PC-3 (cell line): Measurements from ENCODE around the gene TEKTIP1. TPM values are rescaled to one million over a fixed set of nuclear protein-coding genes. Genes with fewer than 3 reads are reported as not detected.

ENCODE experiments used
- ATAC-seq: fragments of 200-7000 bp; cut with Tn5 transposase; 2 replicates; pipeline ENCODE4 v1.9.1; 2020; ENCODE audit warnings: mild to moderate bottlenecking, moderate library complexity
- BruUV-seq: library from RNA; stranded (reverse); fragments of 400-500 nt; replicated peaks from 2 replicates; lab custom pipeline; 2021; lab: Mats Ljungman, UMichigan
- CTCF ChIA-PET: fragments of 300-600 bp; sonication (Branson Sonifier 250); formaldehyde crosslinking; loops from one replicate; lab custom pipeline; 2022; ENCODE audit warnings: antibody characterized with exemption; lab: Charles Lee
- POLR2A ChIA-PET: fragments of 300-600 bp; sonication (Branson Sonifier 250); formaldehyde crosslinking; loops from one replicate; lab custom pipeline; 2022; ENCODE audit warnings: antibody characterized with exemption; ENCODE audit not compliant: unreplicated experiment; lab: Charles Lee
- DNase-seq: peaks from one replicate; pipeline ENCODE4 v3.0.0-alpha.2; 2015
- H2AFZ ChIP-seq: fragments of 300-600 bp; sonication (generic); 2 replicates; pipeline ENCODE4 v1.6.0; 2016; ENCODE audit warnings: antibody characterized with exemption, low read length
- H3F3A ChIP-seq: fragments of 300-600 bp; sonication (generic); one replicate; pipeline ENCODE4 v1.6.0; 2017; ENCODE audit warnings: antibody characterized with exemption, low read length, control low read depth, mild to moderate bottlenecking; ENCODE audit not compliant: unreplicated experiment
- H3K27ac ChIP-seq: fragments of 300-600 bp; sonication (generic); 2 replicates; pipeline ENCODE4 v1.5.1; 2016; ENCODE audit warnings: mild to moderate bottlenecking, low read length
- H3K27me3 ChIP-seq: fragments of 300-600 bp; sonication (generic); 2 replicates; pipeline ENCODE4 v1.6.1; 2016; ENCODE audit warnings: low read length, mixed read lengths
- H3K36me3 ChIP-seq: fragments of 300-600 bp; sonication (generic); 2 replicates; pipeline ENCODE4 v1.6.1; 2016; ENCODE audit warnings: low read depth, mixed run types, low read length, mixed read lengths
- H3K4me1 ChIP-seq: fragments of 300-600 bp; sonication (generic); 2 replicates; pipeline ENCODE4 v1.5.1; 2016; ENCODE audit warnings: low read length; ENCODE audit not compliant: insufficient read depth
- H3K4me2 ChIP-seq: fragments of 300-600 bp; sonication (generic); 2 replicates; pipeline ENCODE4 v1.6.0; 2016; ENCODE audit warnings: low read length
- H3K4me3 ChIP-seq: fragments of 300-600 bp; sonication (generic); 2 replicates; pipeline ENCODE4 v1.5.1; 2016; ENCODE audit warnings: mild to moderate bottlenecking, low read length, mixed read lengths
- H3K79me2 ChIP-seq: fragments of 300-600 bp; sonication (generic); 2 replicates; pipeline ENCODE4 v1.6.1; 2017; ENCODE audit warnings: low read length, mixed read lengths
- H3K9ac ChIP-seq: fragments of 300-600 bp; sonication (generic); 2 replicates; pipeline ENCODE4 v1.6.0; 2016; ENCODE audit warnings: mild to moderate bottlenecking, low read length
- H3K9me2 ChIP-seq: fragments of 300-600 bp; sonication (generic); replicated peaks from 2 replicates; pipeline ENCODE4 v1.6.1; 2016; ENCODE audit warnings: mixed run types, low read length, mixed read lengths
- H3K9me3 ChIP-seq: fragments of 300-600 bp; sonication (generic); 2 replicates; pipeline ENCODE4 v1.6.1; 2016; ENCODE audit warnings: low read length, mixed read lengths
- H4K20me1 ChIP-seq: fragments of 300-600 bp; sonication (generic); 2 replicates; pipeline ENCODE4 v1.6.1; 2016; ENCODE audit warnings: low read length, mixed read lengths
- EZH2 ChIP-seq: fragments of 300-600 bp; sonication (generic); IDR thresholded peaks from one replicate; pipeline ENCODE4 v1.6.1; 2017; ENCODE audit warnings: antibody characterized with exemption, mild to moderate bottlenecking, low read length; ENCODE audit not compliant: unreplicated experiment
- EZH2phosphoT487 ChIP-seq: fragments of 300-600 bp; sonication (generic); IDR thresholded peaks from 2 replicates; pipeline ENCODE4 v1.6.1; 2018; ENCODE audit warnings: mild to moderate bottlenecking, antibody characterized with exemption, low read length, borderline replicate concordance
- intact Hi-C: fragments of 100-400 bp; cut with micrococcal nuclease; formaldehyde crosslinking; loops from 2 replicates; pipeline ENCODE4 v1.9.0; 2023
- total RNA-seq: library from RNA; depleted of rRNA; stranded (reverse); fragments of >200 nt; gene quantifications from 2 replicates; pipeline ENCODE4 v1.2.3, GENCODE V29; 2014
- TF ChIP-seq, protein P1 (sequence below): fragments of 300-600 bp; sonication (generic); conservative IDR thresholded peaks from 2 replicates; pipeline ENCODE4 v1.5.1; 2017; ENCODE audit warnings: antibody characterized with exemption, low read depth, mild to moderate bottlenecking, low read length

Gene TEKTIP1
- total RNA-seq, 1 experiment from 2014 or later, result not detected

DNA sequence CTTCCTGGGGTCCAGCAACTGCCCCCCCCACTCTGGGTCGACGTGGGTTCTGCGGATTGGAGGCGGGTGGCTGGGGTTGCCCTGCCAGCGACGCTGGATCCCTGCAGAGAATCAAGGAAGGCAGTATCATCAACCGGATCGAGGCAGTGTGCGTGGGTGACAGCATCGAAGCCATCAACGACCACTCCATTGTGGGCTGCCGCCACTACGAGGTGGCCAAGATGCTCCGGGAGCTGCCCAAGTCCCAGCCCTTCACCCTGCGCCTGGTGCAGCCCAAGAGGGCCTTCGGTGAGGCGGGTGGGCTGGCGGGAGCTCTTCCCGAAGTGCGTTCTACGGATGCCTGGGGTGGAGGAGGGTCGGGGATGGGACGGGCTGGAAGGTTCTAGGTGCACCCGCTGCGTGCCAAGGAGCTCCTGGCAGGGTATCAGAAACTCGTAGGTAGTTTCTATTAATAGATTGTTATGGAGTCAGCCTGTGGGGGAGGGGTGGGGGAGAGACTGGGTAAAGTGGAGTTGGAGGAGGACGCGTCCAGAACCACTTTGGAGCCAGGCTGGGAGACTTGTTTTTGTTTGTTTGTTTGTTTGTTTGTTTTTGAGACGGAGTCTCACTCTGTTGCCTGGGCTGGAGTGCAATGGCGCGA lies 47.9 kb downstream of the TEKTIP1 start:
- CTCF ChIA-PET, result no interaction called here
- ATAC-seq, result no peak

GRCh38 chr19:3589439-3589838 lies 50.5 kb downstream of the TEKTIP1 start:
- Histone ChIP-seq H3K9me3 (no peaks in the 10 kb centered on the region), H3K27me3 (no peaks in the 10 kb centered on the region), H3K79me2 (no peaks in the 10 kb centered on the region), H3F3A (no peaks in the 10 kb centered on the region), H3K4me3 (no peak overlapping the region), H3K4me1 (no peaks in the 10 kb centered on the region), H3K27ac (no peak overlapping the region), H3K36me3 (no peaks in the 10 kb centered on the region), H3K9ac (no peak overlapping the region), H3K9me2 (no peaks in the 10 kb centered on the region), H2AFZ (no peak overlapping the region), H3K4me2 (no peak overlapping the region), H4K20me1 (no peaks in the 10 kb centered on the region)
- CTCF ChIA-PET, result no interaction called here
- TF ChIP-seq, protein P1, sequence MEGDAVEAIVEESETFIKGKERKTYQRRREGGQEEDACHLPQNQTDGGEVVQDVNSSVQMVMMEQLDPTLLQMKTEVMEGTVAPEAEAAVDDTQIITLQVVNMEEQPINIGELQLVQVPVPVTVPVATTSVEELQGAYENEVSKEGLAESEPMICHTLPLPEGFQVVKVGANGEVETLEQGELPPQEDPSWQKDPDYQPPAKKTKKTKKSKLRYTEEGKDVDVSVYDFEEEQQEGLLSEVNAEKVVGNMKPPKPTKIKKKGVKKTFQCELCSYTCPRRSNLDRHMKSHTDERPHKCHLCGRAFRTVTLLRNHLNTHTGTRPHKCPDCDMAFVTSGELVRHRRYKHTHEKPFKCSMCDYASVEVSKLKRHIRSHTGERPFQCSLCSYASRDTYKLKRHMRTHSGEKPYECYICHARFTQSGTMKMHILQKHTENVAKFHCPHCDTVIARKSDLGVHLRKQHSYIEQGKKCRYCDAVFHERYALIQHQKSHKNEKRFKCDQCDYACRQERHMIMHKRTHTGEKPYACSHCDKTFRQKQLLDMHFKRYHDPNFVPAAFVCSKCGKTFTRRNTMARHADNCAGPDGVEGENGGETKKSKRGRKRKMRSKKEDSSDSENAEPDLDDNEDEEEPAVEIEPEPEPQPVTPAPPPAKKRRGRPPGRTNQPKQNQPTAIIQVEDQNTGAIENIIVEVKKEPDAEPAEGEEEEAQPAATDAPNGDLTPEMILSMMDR, result no peak
- TF ChIP-seq EZH2phosphoT487 (no peak), EZH2 (no peak)
- ATAC-seq (no peak), DNase-seq (no peak)
- intact Hi-C loops, result no loop called here
- BruUV-seq, result no TSS peak
- POLR2A ChIA-PET, result no interaction called here

More for the DNA sequence above, 47.9 kb downstream of the TEKTIP1 start:
- no peaks in the 10 kb centered on the region for H3K27me3 ChIP-seq
- intact Hi-C loops, result no loop called here
- no peak for DNase-seq
- no peak overlapping the region for H3K9ac ChIP-seq
- no peak overlapping the region for H3K4me2 ChIP-seq
- H3K79me2 ChIP-seq, result no peaks in the 10 kb centered on the region
- no peak overlapping the region for H3K27ac ChIP-seq
- H2AFZ ChIP-seq, result no peak overlapping the region
- H3K9me2 ChIP-seq, result no peaks in the 10 kb centered on the region
- H4K20me1 ChIP-seq, result no peaks in the 10 kb centered on the region
- POLR2A ChIA-PET, result no interaction called here
- no peaks in the 10 kb centered on the region for H3K36me3 ChIP-seq
- no peaks in the 10 kb centered on the region for H3K4me1 ChIP-seq
- H3K4me3 ChIP-seq, result no peak overlapping the region
- TF ChIP-seq, protein P1, result no peak
- TF ChIP-seq EZH2 (no peak), EZH2phosphoT487 (no peak)
- H3F3A ChIP-seq, result no peaks in the 10 kb centered on the region
- no peaks in the 10 kb centered on the region for H3K9me3 ChIP-seq
- BruUV-seq, result no TSS peak

DNA sequence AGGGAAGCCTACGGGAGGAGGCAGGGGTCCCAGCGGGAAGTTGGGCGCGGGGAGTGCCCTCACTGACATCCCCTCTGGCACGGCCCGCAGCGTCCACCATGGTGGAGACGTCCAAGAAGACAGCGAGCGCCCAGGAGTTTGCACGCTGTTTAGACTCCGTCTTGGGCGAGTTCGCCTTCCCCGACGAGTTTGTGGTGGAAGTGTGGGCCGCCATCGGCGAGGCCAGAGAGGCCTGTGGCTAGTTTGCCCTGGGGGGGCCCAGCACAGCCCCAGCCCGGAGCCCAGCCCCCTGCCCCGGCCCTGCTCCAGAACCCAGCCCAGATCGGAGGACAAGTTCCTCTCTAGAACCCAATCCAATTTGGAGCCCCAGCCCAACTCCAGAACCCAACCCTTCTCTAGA lies 51.0 kb downstream of the TEKTIP1 start:
- no peaks in the 10 kb centered on the region for H3K4me1 ChIP-seq
- no peak overlapping the region for H3K4me3 ChIP-seq
- TF ChIP-seq, protein P1, result no peak
- no peak for TF ChIP-seq EZH2phosphoT487
- TF ChIP-seq EZH2, result no peak
- H3K27me3 ChIP-seq, result no peaks in the 10 kb centered on the region
- ChIA-PET CTCF (no interaction called here), POLR2A (no interaction called here)
- H2AFZ ChIP-seq, result no peak overlapping the region
- no peak for ATAC-seq
- H3K79me2 ChIP-seq, result no peaks in the 10 kb centered on the region
- no peaks in the 10 kb centered on the region for H4K20me1 ChIP-seq
- H3K9me2 ChIP-seq, result no peaks in the 10 kb centered on the region
- no peak overlapping the region for H3K9ac ChIP-seq
- BruUV-seq, result no TSS peak
- H3F3A ChIP-seq, result no peaks in the 10 kb centered on the region
- no peak overlapping the region for H3K4me2 ChIP-seq
- no peak for DNase-seq
- intact Hi-C loops, result no loop called here
- no peaks in the 10 kb centered on the region for H3K9me3 ChIP-seq
- no peaks in the 10 kb centered on the region for H3K36me3 ChIP-seq
- no peak overlapping the region for H3K27ac ChIP-seq
